GM12878 (cell line): ENCODE measurements around the gene POLRMT. TPM values are rescaled to one million over a fixed set of nuclear protein-coding genes. Genes with fewer than 3 reads are reported as not detected.

Experiments
- ASH2L ChIP-seq: fragments of 300-600, 200-600 bp; sonication (generic); IDR thresholded peaks from 2 replicates; pipeline ENCODE4 v1.6.1; 2017; ENCODE audit warnings: low read depth, mild to moderate bottlenecking, borderline replicate concordance
- BMI1 ChIP-seq: fragments of 450-650 bp; IDR thresholded peaks from 2 replicates; pipeline ENCODE4 v1.6.1; 2016; ENCODE audit warnings: mild to moderate bottlenecking, moderate library complexity, borderline replicate concordance
- CEBPB ChIP-seq, 2 experiments: fragments of 150-350 bp in 1 of 2; IDR thresholded peaks; 2 replicates each; pipeline ENCODE4 v1.6.1; 2012 to 2014; ENCODE audit warnings: low read depth in 2 of 2, low read length in 2 of 2, borderline replicate concordance in 1 of 2, inconsistent platforms in 1 of 2
- ETV6 ChIP-seq, 2 experiments: fragments of 450-650 bp in 1 of 2; IDR thresholded peaks in 1 of 2; conservative IDR thresholded peaks in 1 of 2; 2 replicates each; pipeline ENCODE4 v1.6.1; 2014; ENCODE audit warnings: antibody characterized with exemption in 1 of 2, borderline replicate concordance in 1 of 2, low read depth in 1 of 2, mild to moderate bottlenecking in 1 of 2, moderate library complexity in 1 of 2
- FOS ChIP-seq: IDR thresholded peaks from 3 replicates; pipeline ENCODE4 v1.6.1; 2011; ENCODE audit warnings: borderline replicate concordance; ENCODE audit not compliant: insufficient read length; ENCODE audit errors: extremely low read depth
- FOXM1 ChIP-seq: IDR thresholded peaks from 2 replicates; pipeline ENCODE4 v1.6.1; 2012; ENCODE audit warnings: low read depth, mild to moderate bottlenecking, inconsistent platforms, low read length, moderate library complexity
- GABPA ChIP-seq: IDR thresholded peaks from 2 replicates; pipeline ENCODE4 v1.6.1; 2014; ENCODE audit warnings: antibody characterized with exemption, low read depth, mild to moderate bottlenecking, inconsistent platforms
- HDAC6 ChIP-seq: fragments of 200-600 bp; sonication (generic); IDR thresholded peaks from one replicate; pipeline ENCODE4 v1.8.0; 2017; ENCODE audit warnings: antibody characterized with exemption; ENCODE audit not compliant: unreplicated experiment
- IRF4 ChIP-seq: IDR thresholded peaks from 2 replicates; pipeline ENCODE4 v1.6.1; 2011; ENCODE audit warnings: low read depth, low read length
- JUND ChIP-seq: IDR thresholded peaks from 2 replicates; pipeline ENCODE4 v1.6.1; 2012; ENCODE audit warnings: low read depth, mild to moderate bottlenecking, low read length, improper control_type of control experiment, moderate library complexity
- MEF2B ChIP-seq: fragments of 450-650 bp; IDR thresholded peaks from 2 replicates; pipeline ENCODE4 v1.6.1; 2018; ENCODE audit warnings: mild to moderate bottlenecking, moderate library complexity; ENCODE audit not compliant: partially characterized antibody, poor library complexity, severe bottlenecking
- MTA2 ChIP-seq: fragments of 450-650 bp; IDR thresholded peaks from 2 replicates; pipeline ENCODE4 v1.6.1; 2016; ENCODE audit warnings: low read depth, mild to moderate bottlenecking, moderate library complexity
- MYB ChIP-seq: fragments of 150-350 bp; IDR thresholded peaks from 2 replicates; pipeline ENCODE4 v1.6.1; 2014; ENCODE audit warnings: mild to moderate bottlenecking, low read depth, low read length, borderline replicate concordance
- MYC ChIP-seq: IDR thresholded peaks from 2 replicates; pipeline ENCODE4 v1.6.1; 2011; ENCODE audit warnings: mild to moderate bottlenecking, low read length, moderate library complexity, inconsistent platforms; ENCODE audit not compliant: insufficient read depth, insufficient replicate concordance, insufficient read length, severe bottlenecking
- NR2C1 ChIP-seq: fragments of 450-650 bp; IDR thresholded peaks from 2 replicates; pipeline ENCODE4 v1.6.1; 2017; ENCODE audit warnings: antibody characterized with exemption, mild to moderate bottlenecking, moderate library complexity
- NR2F1 ChIP-seq: fragments of 450-650 bp; conservative IDR thresholded peaks from 2 replicates; pipeline ENCODE4 v1.6.1; 2017; ENCODE audit warnings: mild to moderate bottlenecking
- NRF1 ChIP-seq: conservative IDR thresholded peaks from 2 replicates; pipeline ENCODE4 v1.6.1; 2011; ENCODE audit warnings: mild to moderate bottlenecking, low read depth, low read length, improper control_type of control experiment
- POLR2A ChIP-seq: IDR thresholded peaks from 2 replicates; pipeline ENCODE4 v1.6.1; 2011; ENCODE audit warnings: low read depth, mild to moderate bottlenecking, low read length
- RUNX3 ChIP-seq: IDR thresholded peaks from 2 replicates; pipeline ENCODE4 v1.6.1; 2012; ENCODE audit warnings: low read length, inconsistent platforms
- SMAD5 ChIP-seq: IDR thresholded peaks from 2 replicates; pipeline ENCODE4 v1.6.1; 2016; ENCODE audit warnings: antibody characterized with exemption, low read depth
- SP1 ChIP-seq: IDR thresholded peaks from one replicate; pipeline ENCODE4 v1.6.1; 2011; ENCODE audit warnings: low read depth, low read length
- SREBF1 ChIP-seq: IDR thresholded peaks from 2 replicates; pipeline ENCODE4 v1.6.1; 2012; ENCODE audit warnings: mild to moderate bottlenecking, low read length
- SUZ12 ChIP-seq: fragments of 200-600 bp; sonication (generic); IDR thresholded peaks from one replicate; pipeline ENCODE4 v1.6.1; 2018; ENCODE audit warnings: antibody characterized with exemption, mild to moderate bottlenecking; ENCODE audit not compliant: unreplicated experiment
- TAF1 ChIP-seq: IDR thresholded peaks from 2 replicates; pipeline ENCODE4 v1.6.1; 2011; ENCODE audit warnings: mild to moderate bottlenecking, low read depth, low read length, borderline replicate concordance
- TCF7 ChIP-seq: IDR thresholded peaks from 2 replicates; pipeline ENCODE4 v1.6.1; 2014; ENCODE audit warnings: antibody characterized with exemption, borderline replicate concordance
- ZBED1 ChIP-seq: IDR thresholded peaks from 2 replicates; pipeline ENCODE4 v1.6.1; 2016; ENCODE audit warnings: borderline replicate concordance
- ZNF24 ChIP-seq: fragments of 450-650 bp; IDR thresholded peaks from 2 replicates; pipeline ENCODE4 v1.6.1; 2017; ENCODE audit warnings: antibody characterized with exemption, mild to moderate bottlenecking
- polyA plus RNA-seq, 11 experiments: library from polyadenylated mRNA; depleted of rRNA in 4 of 11; unstranded in 6 of 11; stranded (reverse) in 5 of 11; fragments of >200 nt; fragmentation: Nextera tagmentation in 4 of 11; fragmentation: Illumina TruSeq in 1 of 11; extraction: Ambion mirVana in 4 of 11; extraction: Trizol in 1 of 11; gene quantifications; 1 replicate in 1 of 11; 2 replicates in 10 of 11; pipeline versions ENCODE4 v1.2.1 to v1.2.3, GENCODE V29; 2011 to 2016; ENCODE audit warnings: inconsistent platforms in 2 of 11, missing spikeins in 2 of 11, low read depth in 1 of 11
- total RNA-seq, 4 experiments: library from RNA; depleted of rRNA in 3 of 4; stranded (reverse); fragments of >200 nt in 3 of 4; fragmentation: Illumina TruSeq in 1 of 4; extraction: Trizol in 1 of 4; gene quantifications; 2 replicates each; pipeline versions ENCODE4 v1.2.1 to v1.2.3, GENCODE V29; 2013 to 2021
- TF ChIP-seq, protein P1 (sequence below): fragments of 450-650 bp; IDR thresholded peaks from 2 replicates; pipeline ENCODE4 v1.6.1; 2016; ENCODE audit warnings: mild to moderate bottlenecking
- TF ChIP-seq, protein P2 (sequence below): fragments of 450-650 bp; conservative IDR thresholded peaks from 2 replicates; pipeline ENCODE4 v1.6.1; 2017; ENCODE audit warnings: mild to moderate bottlenecking, moderate library complexity

POLRMT gene
- total and polyA plus RNA-seq, 10 of the 15 experiments (the other 5 are each of a cell fraction or from before 2014, with no cell fraction given): 9.9 to 57.6 (median 34.6) TPM

DNA sequence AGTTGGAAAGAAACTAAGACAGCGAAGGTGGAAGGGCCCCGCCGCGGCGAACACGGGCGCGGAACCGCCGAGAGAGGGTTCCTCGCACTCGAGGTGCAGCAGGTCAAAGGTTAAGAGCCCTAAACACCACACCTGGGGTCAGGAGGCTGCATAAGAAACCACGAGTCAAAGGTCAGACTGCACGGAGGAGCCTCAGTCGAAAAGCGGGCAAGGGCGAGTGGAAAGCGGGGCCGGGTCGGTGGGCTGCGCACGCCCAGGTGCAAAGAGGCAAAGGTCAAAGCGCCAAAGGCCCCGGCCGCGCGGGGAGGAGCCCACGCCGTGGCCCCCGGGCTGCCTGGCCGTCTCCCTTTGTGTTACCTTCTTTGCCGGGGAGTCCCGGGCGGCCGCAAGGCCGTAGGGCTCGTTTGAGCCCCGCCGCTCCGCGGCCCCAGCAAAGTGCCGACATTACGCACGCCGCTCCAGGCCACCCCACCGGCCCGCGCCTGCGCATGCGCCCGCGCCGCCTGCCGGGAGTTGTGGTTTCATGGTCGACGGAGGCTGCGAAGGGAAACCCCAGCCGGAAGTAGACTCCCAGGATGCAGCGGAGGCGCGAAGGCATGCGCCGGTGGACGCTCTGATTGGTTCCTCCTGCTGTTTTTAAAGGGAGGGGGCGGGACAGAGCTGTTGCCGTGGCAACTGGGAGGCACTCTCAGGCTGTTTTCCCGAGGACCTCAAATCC, at the start of gene POLRMT (continued):
- TF ChIP-seq MEF2B (peak; percentile 55), SP1 (peak; percentile 90), RUNX3 (peak; percentile 83), JUND (no peak), FOXM1 (no peak), MYB (no peak), POLR2A (peak; percentile 45; the same call in 1 of the 2 replicates), BMI1 (peak; percentile 98), CEBPB (IDR thresholded peaks at IDR 0.05; ENCODE audit: borderline replicate concordance in 1 of 2, low read depth in 2 of 2, low read length in 2 of 2) (no peak), HDAC6 (no peak), ZBED1 (no peak), MYC (no peak), NR2C1 (peak; percentile 93), IRF4 (no peak), GABPA (peak; percentile 90), SUZ12 (no peak), ZNF24 (no peak), ASH2L (no peak), NRF1 (peak; percentile 79), ETV6 (conservative IDR thresholded peaks at IDR 0.05 in 1 of 2, IDR thresholded peaks at IDR 0.05 in 1 of 2; ENCODE audit: borderline replicate concordance in 1 of 2, low read depth in 1 of 2) (no peak), TAF1 (peak; percentile 45; the same call in 1 of the 2 replicates), TCF7 (no peak), NR2F1 (peak; percentile 99), SREBF1 (peak; percentile 41; the same call in 1 of the 2 replicates), SMAD5 (no peak), FOS (no peak), MTA2 (peak; percentile 26; the same call in 1 of the 2 replicates)
- TF ChIP-seq, protein P1, sequence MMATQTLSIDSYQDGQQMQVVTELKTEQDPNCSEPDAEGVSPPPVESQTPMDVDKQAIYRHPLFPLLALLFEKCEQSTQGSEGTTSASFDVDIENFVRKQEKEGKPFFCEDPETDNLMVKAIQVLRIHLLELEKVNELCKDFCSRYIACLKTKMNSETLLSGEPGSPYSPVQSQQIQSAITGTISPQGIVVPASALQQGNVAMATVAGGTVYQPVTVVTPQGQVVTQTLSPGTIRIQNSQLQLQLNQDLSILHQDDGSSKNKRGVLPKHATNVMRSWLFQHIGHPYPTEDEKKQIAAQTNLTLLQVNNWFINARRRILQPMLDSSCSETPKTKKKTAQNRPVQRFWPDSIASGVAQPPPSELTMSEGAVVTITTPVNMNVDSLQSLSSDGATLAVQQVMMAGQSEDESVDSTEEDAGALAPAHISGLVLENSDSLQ: peak; percentile 98
- TF ChIP-seq, protein P2, sequence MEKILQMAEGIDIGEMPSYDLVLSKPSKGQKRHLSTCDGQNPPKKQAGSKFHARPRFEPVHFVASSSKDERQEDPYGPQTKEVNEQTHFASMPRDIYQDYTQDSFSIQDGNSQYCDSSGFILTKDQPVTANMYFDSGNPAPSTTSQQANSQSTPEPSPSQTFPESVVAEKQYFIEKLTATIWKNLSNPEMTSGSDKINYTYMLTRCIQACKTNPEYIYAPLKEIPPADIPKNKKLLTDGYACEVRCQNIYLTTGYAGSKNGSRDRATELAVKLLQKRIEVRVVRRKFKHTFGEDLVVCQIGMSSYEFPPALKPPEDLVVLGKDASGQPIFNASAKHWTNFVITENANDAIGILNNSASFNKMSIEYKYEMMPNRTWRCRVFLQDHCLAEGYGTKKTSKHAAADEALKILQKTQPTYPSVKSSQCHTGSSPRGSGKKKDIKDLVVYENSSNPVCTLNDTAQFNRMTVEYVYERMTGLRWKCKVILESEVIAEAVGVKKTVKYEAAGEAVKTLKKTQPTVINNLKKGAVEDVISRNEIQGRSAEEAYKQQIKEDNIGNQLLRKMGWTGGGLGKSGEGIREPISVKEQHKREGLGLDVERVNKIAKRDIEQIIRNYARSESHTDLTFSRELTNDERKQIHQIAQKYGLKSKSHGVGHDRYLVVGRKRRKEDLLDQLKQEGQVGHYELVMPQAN: peak; percentile 42
